IMR-90 (cell line): ENCODE data around the gene TNF. TPM values are rescaled to one million over a fixed set of nuclear protein-coding genes. Genes with fewer than 3 reads are reported as not detected.

ENCODE experiments used
- ATAC-seq: fragments of 200-7000 bp; cut with Tn5 transposase; 2 replicates; pipeline ENCODE4 v1.9.1; 2020; ENCODE audit warnings: low read depth, mild to moderate bottlenecking, moderate library complexity
- BruUV-seq: library from RNA; stranded (reverse); fragments of 400-500 nt; replicated peaks from 2 replicates; lab custom pipeline; 2021; lab: Mats Ljungman, UMichigan
- CTCF ChIA-PET: fragments of 300-600 bp; formaldehyde crosslinking; extraction: SDS; loops from one replicate; lab custom pipeline; 2021; ENCODE audit warnings: antibody characterized with exemption; lab: Yijun Ruan, JAX
- POLR2A ChIA-PET: fragments of 300-600 bp; sonication (Branson Sonifier 250); formaldehyde crosslinking; loops from one replicate; lab custom pipeline; 2022; ENCODE audit warnings: antibody characterized with exemption; ENCODE audit not compliant: unreplicated experiment; lab: Charles Lee
- DNase-seq: peaks from one replicate; pipeline ENCODE4 v3.0.0; 2013
- H2AFZ ChIP-seq: replicated peaks from 2 replicates; pipeline ENCODE3; 2013; ENCODE audit warnings: low read length, mild to moderate bottlenecking; ENCODE audit not compliant: poor library complexity
- H2AK5ac ChIP-seq: 2 replicates; pipeline ENCODE4 v1.6.1; 2013; ENCODE audit warnings: low read depth, low read length, inconsistent platforms
- H2AK9ac ChIP-seq: replicated peaks from 2 replicates; pipeline ENCODE3; 2013; ENCODE audit warnings: mild to moderate bottlenecking, low read depth, low read length, moderate library complexity; ENCODE audit not compliant: poor library complexity
- H2BK120ac ChIP-seq: 2 replicates; pipeline ENCODE4 v1.6.1; 2013; ENCODE audit warnings: low read depth, low read length, inconsistent platforms
- H2BK15ac ChIP-seq: 3 replicates; pipeline ENCODE4 v1.6.1; 2013; ENCODE audit warnings: low read depth, low read length, inconsistent platforms
- H2BK20ac ChIP-seq: 2 replicates; pipeline ENCODE4 v1.6.1; 2013; ENCODE audit warnings: low read depth, mild to moderate bottlenecking, inconsistent platforms, low read length, moderate library complexity
- H2BK5ac ChIP-seq: 2 replicates; pipeline ENCODE4 v1.6.1; 2013; ENCODE audit warnings: mild to moderate bottlenecking, low read depth, low read length, inconsistent platforms; ENCODE audit not compliant: poor library complexity, severe bottlenecking
- H3K14ac ChIP-seq: replicated peaks from 2 replicates; pipeline ENCODE4 v1.6.1; 2013; ENCODE audit warnings: low read depth, low read length, inconsistent platforms
- H3K18ac ChIP-seq: 2 replicates; pipeline ENCODE4 v1.6.1; 2013; ENCODE audit warnings: low read depth, low read length, control low read depth
- H3K23ac ChIP-seq: 2 replicates; pipeline ENCODE4 v1.6.1; 2013; ENCODE audit warnings: low read depth, low read length, inconsistent platforms
- H3K27ac ChIP-seq: 2 replicates; pipeline ENCODE4 v1.5.1; 2013; ENCODE audit warnings: mild to moderate bottlenecking, control low read depth, low read length; ENCODE audit not compliant: insufficient read depth
- H3K27me3 ChIP-seq: 2 replicates; pipeline ENCODE4 v1.6.1; 2013; ENCODE audit warnings: low read length; ENCODE audit not compliant: control insufficient read depth, insufficient read depth
- H3K36me3 ChIP-seq: 2 replicates; pipeline ENCODE4 v1.6.1; 2013; ENCODE audit warnings: low read length, mixed read lengths; ENCODE audit not compliant: control insufficient read depth, insufficient read depth
- H3K4ac ChIP-seq: 2 replicates; pipeline ENCODE4 v1.6.1; 2013; ENCODE audit warnings: low read depth, low read length, inconsistent platforms
- H3K4me1 ChIP-seq: 2 replicates; pipeline ENCODE4 v1.6.1; 2013; ENCODE audit warnings: low read length, mixed read lengths; ENCODE audit not compliant: control insufficient read depth, insufficient read depth
- H3K4me2 ChIP-seq: 2 replicates; pipeline ENCODE4 v1.6.1; 2013; ENCODE audit warnings: low read depth, mild to moderate bottlenecking, control low read depth, low read length, moderate library complexity
- H3K4me3 ChIP-seq: 2 replicates; pipeline ENCODE4 v1.5.1; 2013; ENCODE audit warnings: low read depth, mild to moderate bottlenecking, control low read depth, low read length, moderate library complexity; ENCODE audit not compliant: insufficient read depth
- H3K56ac ChIP-seq: 2 replicates; pipeline ENCODE4 v1.6.1; 2013; ENCODE audit warnings: low read length, inconsistent platforms; ENCODE audit not compliant: insufficient read depth; ENCODE audit errors: extremely low read depth
- H3K79me1 ChIP-seq, 2 experiments: 2 replicates each; pipeline ENCODE4 v1.6.1; 2013; ENCODE audit warnings: low read length in 2 of 2, inconsistent platforms in 1 of 2, low read depth in 1 of 2
- H3K9ac ChIP-seq: 2 replicates; pipeline ENCODE4 v1.6.1; 2013; ENCODE audit warnings: low read depth, low read length, control low read depth
- H3K9me1 ChIP-seq: 2 replicates; pipeline ENCODE4 v1.6.1; 2013; ENCODE audit warnings: low read length, inconsistent platforms; ENCODE audit not compliant: insufficient read depth
- H3K9me3 ChIP-seq: 2 replicates; pipeline ENCODE4 v1.6.1; 2013; ENCODE audit warnings: low read length; ENCODE audit not compliant: control insufficient read depth, insufficient read depth
- H4K20me1 ChIP-seq: 2 replicates; pipeline ENCODE4 v1.6.1; 2013; ENCODE audit warnings: low read length, inconsistent platforms; ENCODE audit not compliant: insufficient read depth
- H4K5ac ChIP-seq: 2 replicates; pipeline ENCODE4 v1.6.1; 2013; ENCODE audit warnings: mild to moderate bottlenecking, low read depth, low read length, control low read depth
- H4K8ac ChIP-seq, 2 experiments: 2 replicates each; pipeline ENCODE4 v1.6.1; 2013; ENCODE audit warnings: low read depth in 2 of 2, low read length in 2 of 2, control low read depth in 1 of 2, inconsistent platforms in 1 of 2
- H4K91ac ChIP-seq: 2 replicates; pipeline ENCODE4 v1.6.1; 2013; ENCODE audit warnings: low read depth, low read length, inconsistent platforms; ENCODE audit not compliant: insufficient read depth
- CEBPB ChIP-seq: IDR thresholded peaks from 2 replicates; pipeline ENCODE4 v1.6.1; 2012; ENCODE audit warnings: low read depth, low read length, improper control_type of control experiment
- CHD1 ChIP-seq: IDR thresholded peaks from 2 replicates; pipeline ENCODE4 v1.6.1; 2012; ENCODE audit warnings: low read depth, low read length, improper control_type of control experiment
- CTCF ChIP-seq: conservative IDR thresholded peaks from 2 replicates; pipeline ENCODE4 v1.5.1; 2012; ENCODE audit warnings: mild to moderate bottlenecking, low read depth, low read length, improper control_type of control experiment
- MAZ ChIP-seq: IDR thresholded peaks from 2 replicates; pipeline ENCODE4 v1.6.1; 2012; ENCODE audit warnings: low read depth, mild to moderate bottlenecking, low read length, improper control_type of control experiment, moderate library complexity, borderline replicate concordance
- MXI1 ChIP-seq: IDR thresholded peaks from 2 replicates; pipeline ENCODE4 v1.6.1; 2012; ENCODE audit warnings: low read depth, mild to moderate bottlenecking, low read length, moderate library complexity, borderline replicate concordance
- NFE2L2 ChIP-seq: fragments of 150-350 bp; IDR thresholded peaks from 2 replicates; pipeline ENCODE4 v1.6.1; 2016; ENCODE audit warnings: low read depth, mild to moderate bottlenecking, low read length
- RAD21 ChIP-seq: IDR thresholded peaks from 2 replicates; pipeline ENCODE4 v1.6.1; 2012; ENCODE audit warnings: low read length, improper control_type of control experiment
- RFX5 ChIP-seq: IDR thresholded peaks from 2 replicates; pipeline ENCODE4 v1.8.0; 2012; ENCODE audit warnings: low read depth, mild to moderate bottlenecking, low read length, moderate library complexity
- WGBS, 2 experiments: methylation state at CpG; one replicate each; pipeline versions ENCODE4 v1.1.5 to v1.1.7; 2013; ENCODE audit warnings: missing lambda C conversion rate in 2 of 2; ENCODE audit not compliant: insufficient read length in 1 of 2; ENCODE audit errors: extremely low coverage in 2 of 2; 5-methylcytosine and 5-hydroxymethylcytosine counted together
- dilution Hi-C: fragments of 300-500 bp; cut with HindIII; formaldehyde crosslinking; loops from one replicate; pipeline ENCODE4 v1.14.3; 2018; ENCODE audit warnings: low sequenced_read_pairs; ENCODE audit not compliant: unreplicated experiment
- in situ Hi-C: fragments of 300-500 bp; cut with MboI; formaldehyde crosslinking; loops from 3 replicates; pipeline ENCODE4 v1.14.3; 2019; ENCODE audit warnings: low sequenced_read_pairs, inconsistent platforms, mixed read lengths
- intact Hi-C: fragments of 100-400 bp; cut with micrococcal nuclease; formaldehyde crosslinking; loops from 2 replicates; pipeline ENCODE4 v1.10.0; 2022
- polyA plus RNA-seq, 3 experiments: library from polyadenylated mRNA; depleted of rRNA; stranded (reverse); fragments of >200 nt; gene quantifications; 2 replicates each; pipeline ENCODE4 v1.2.3, GENCODE V29; 2012; ENCODE audit warnings: low replicate concordance in 1 of 3
- total RNA-seq: library from RNA; depleted of rRNA; stranded (reverse); fragments of >200 nt; gene quantifications from 2 replicates; pipeline ENCODE4 v1.2.3, GENCODE V29; 2012

TNF gene
- total and polyA plus RNA-seq, 2 of the 4 experiments (the other 2 are of a cell fraction): not detected

GRCh38 chr6:31575335-31575901, at the start of gene TNF (continued):
- TF ChIP-seq MAZ: no peak

GRCh38 chr6:31525932-31526591, 49.3 kb upstream of the TNF start:
- Histone ChIP-seq H3K18ac (peak overlapping the region; percentile 1; the same call in 1 of the 2 replicates), H2BK20ac (peak overlapping the region; percentile 71), H2BK5ac (peak overlapping the region; percentile 46), H4K8ac (peak overlapping the region; percentile 32 to 76; a peak in 3 of 4 replicates), H2AK5ac (peak overlapping the region; percentile 74), H3K14ac (peak overlapping the region; percentile 47), H2BK15ac (peak overlapping the region; percentile 75; the same call in 2 of the 3 replicates), H3K4me1 (peaks cover 10% of the 10 kb centered on the region), H3K23ac (peak overlapping the region; percentile 86), H3K56ac (no peak overlapping the region), H4K5ac (no peak overlapping the region), H3K27ac (peak overlapping the region; percentile 8), H4K20me1 (peaks cover 33% of the 10 kb centered on the region), H3K36me3 (peaks cover 23% of the 10 kb centered on the region), H3K9me3 (no peaks in the 10 kb centered on the region), H4K91ac (peak overlapping the region; percentile 30), H3K79me1 (peaks cover 3 to 27% of the 10 kb centered on the region in 2 experiments; a peak in 1 of 4 replicates), H3K4ac (peak overlapping the region; percentile 77), H2AK9ac (peak overlapping the region; percentile 77), H2AFZ (peak overlapping the region; percentile 56), H3K4me3 (no peak overlapping the region), H3K27me3 (no peaks in the 10 kb centered on the region), H2BK120ac (peak overlapping the region; percentile 33), H3K9me1 (peaks cover 20% of the 10 kb centered on the region), H3K9ac (no peak overlapping the region), H3K4me2 (no peak overlapping the region)
- ATAC-seq (peak; percentile 63), DNase-seq (peak; percentile 57)
- dilution Hi-C loops: no loop called here
- intact Hi-C loops: loop anchor here (5.0 kb wide), 1 partner anchor 34 kb away; no protein-coding TSS in a partner anchor
- TF ChIP-seq CEBPB (no peak), RFX5 (no peak), MXI1 (no peak), CTCF (no peak), RAD21 (no peak), NFE2L2 (no peak), CHD1 (no peak)
- no TSS peak for BruUV-seq
- ChIA-PET CTCF (no interaction called here), POLR2A (no interaction called here)
- in situ Hi-C loops: no loop called here
- 86% methylated on average over 1 of the region's 4 CpGs; no CpG with 5 or more reads in 1 of the 2 experiments for WGBS, 2 experiments
